GM18519 (cell line): ENCODE measurements around the gene RTN4.

ENCODE experiments used
- ATAC-seq: cut with Tn5 transposase; IDR thresholded peaks from one replicate; pipeline ENCODE4 v1.9.1; 2021; ENCODE audit warnings: mild to moderate bottlenecking, moderate library complexity; ENCODE audit not compliant: unreplicated experiment, low FRiP score

RTN4 gene

GRCh38 chr2:54975598-54976492, 74.4 kb downstream of the RTN4 start:
- ATAC-seq: no peak

GRCh38 chr2:54975175-54975574, 75.1 kb downstream of the RTN4 start:
- no peak for ATAC-seq

- ATAC-seq: no peak
Observed at GRCh38 chr2:54969940-54970338, 80.3 kb downstream of the RTN4 start.

- ATAC-seq: no peak
Observed at GRCh38 chr2:54969295-54969939, 80.8 kb downstream of the RTN4 start.

GRCh38 chr2:54968561-54969218, 81.6 kb downstream of the RTN4 start:
- ATAC-seq: no peak

GRCh38 chr2:54967759-54968365, 82.4 kb downstream of the RTN4 start:
- ATAC-seq: no peak

- ATAC-seq: no peak
Observed at GRCh38 chr2:54967269-54967668, 83.0 kb downstream of the RTN4 start.

- ATAC-seq: no peak
Observed at GRCh38 chr2:54966837-54967236, 83.4 kb downstream of the RTN4 start.

GRCh38 chr2:54966165-54966832, 84.0 kb downstream of the RTN4 start:
- ATAC-seq: no peak

- no peak for ATAC-seq
Observed at GRCh38 chr2:54965425-54965824, 84.8 kb downstream of the RTN4 start.

- no peak for ATAC-seq
Observed at GRCh38 chr2:54964816-54965215, 85.4 kb downstream of the RTN4 start.

- ATAC-seq: no peak
Observed at GRCh38 chr2:54964271-54964670, 86.0 kb downstream of the RTN4 start.

- ATAC-seq: no peak
Observed at GRCh38 chr2:54963476-54963875, 86.8 kb downstream of the RTN4 start.

- ATAC-seq: no peak
Observed at GRCh38 chr2:54962935-54963440, 87.3 kb downstream of the RTN4 start.

GRCh38 chr2:54962511-54962910, 87.7 kb downstream of the RTN4 start:
- no peak for ATAC-seq

GRCh38 chr2:54960164-54960563, 90.1 kb downstream of the RTN4 start:
- ATAC-seq: no peak

- no peak for ATAC-seq
Observed at GRCh38 chr2:54958717-54959371, 91.4 kb downstream of the RTN4 start.

GRCh38 chr2:54957321-54957999, 92.8 kb downstream of the RTN4 start:
- ATAC-seq: no peak

- no peak for ATAC-seq
Observed at GRCh38 chr2:54956111-54956627, 94.1 kb downstream of the RTN4 start.
